ENCODE measurements around the gene ITGA8.

ITGA8 gene

DNA sequence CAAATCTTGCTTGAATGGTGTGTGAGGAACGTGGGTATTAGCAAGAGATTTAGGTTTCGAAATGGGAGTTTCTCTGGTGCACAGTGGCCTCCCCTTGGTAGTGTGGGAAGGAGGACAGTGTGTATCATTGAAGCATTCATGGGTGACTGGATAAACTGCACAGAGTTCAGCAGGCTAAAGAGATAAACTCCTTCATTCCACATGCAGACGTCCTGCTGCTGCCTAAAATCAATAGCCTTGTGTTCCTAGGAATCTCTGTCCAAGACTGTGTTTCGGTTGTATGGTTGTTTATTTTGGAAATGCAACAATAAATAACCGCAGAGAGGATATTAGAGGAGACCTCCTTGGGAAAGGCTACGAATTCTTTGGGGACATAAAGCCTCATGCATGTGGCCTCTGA is 247.7 kb downstream of the ITGA8 start:
- no peak overlapping the region for H3K27ac ChIP-seq
- DNase-seq (ENCODE audit: low spot score), result no peak
- POLR2A ChIA-PET (ENCODE audit: low non-redundant PET), result no interaction called here
- CTCF ChIA-PET, result no interaction called here
- TF ChIP-seq, protein P1, sequence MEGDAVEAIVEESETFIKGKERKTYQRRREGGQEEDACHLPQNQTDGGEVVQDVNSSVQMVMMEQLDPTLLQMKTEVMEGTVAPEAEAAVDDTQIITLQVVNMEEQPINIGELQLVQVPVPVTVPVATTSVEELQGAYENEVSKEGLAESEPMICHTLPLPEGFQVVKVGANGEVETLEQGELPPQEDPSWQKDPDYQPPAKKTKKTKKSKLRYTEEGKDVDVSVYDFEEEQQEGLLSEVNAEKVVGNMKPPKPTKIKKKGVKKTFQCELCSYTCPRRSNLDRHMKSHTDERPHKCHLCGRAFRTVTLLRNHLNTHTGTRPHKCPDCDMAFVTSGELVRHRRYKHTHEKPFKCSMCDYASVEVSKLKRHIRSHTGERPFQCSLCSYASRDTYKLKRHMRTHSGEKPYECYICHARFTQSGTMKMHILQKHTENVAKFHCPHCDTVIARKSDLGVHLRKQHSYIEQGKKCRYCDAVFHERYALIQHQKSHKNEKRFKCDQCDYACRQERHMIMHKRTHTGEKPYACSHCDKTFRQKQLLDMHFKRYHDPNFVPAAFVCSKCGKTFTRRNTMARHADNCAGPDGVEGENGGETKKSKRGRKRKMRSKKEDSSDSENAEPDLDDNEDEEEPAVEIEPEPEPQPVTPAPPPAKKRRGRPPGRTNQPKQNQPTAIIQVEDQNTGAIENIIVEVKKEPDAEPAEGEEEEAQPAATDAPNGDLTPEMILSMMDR (conservative IDR thresholded peaks at IDR 0.05; ENCODE audit: low read depth), result no peak

GRCh38 chr10:15469111-15469510 is 250.6 kb downstream of the ITGA8 start:
- ChIA-PET POLR2A (ENCODE audit: low non-redundant PET) (no interaction called here), CTCF (no interaction called here)
- H3K27ac ChIP-seq, result no peak overlapping the region
- DNase-seq (ENCODE audit: low spot score), result no peak
- TF ChIP-seq, protein P1 (conservative IDR thresholded peaks at IDR 0.05; ENCODE audit: low read depth), result no peak

DNA sequence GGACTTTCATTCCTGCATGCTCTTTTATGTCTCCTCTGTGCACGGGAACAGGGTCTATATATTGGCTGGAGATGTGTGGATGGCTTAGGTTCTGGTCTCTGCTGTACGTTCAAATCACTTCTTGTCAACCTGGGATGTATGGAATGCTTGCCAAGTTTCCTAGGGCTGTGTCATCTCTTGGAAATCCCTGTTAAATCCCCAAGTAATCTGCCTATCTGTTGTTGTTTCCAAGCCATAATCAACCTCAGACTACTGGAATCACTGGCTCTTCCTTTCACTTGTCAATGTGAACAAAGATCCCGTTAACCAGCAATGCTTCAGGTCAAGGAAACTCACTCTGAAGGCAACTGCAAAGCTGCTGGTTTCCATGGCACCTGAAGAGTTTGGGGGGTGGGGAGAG is 255.3 kb downstream of the ITGA8 start:
- no peak for DNase-seq (ENCODE audit: low spot score)
- H3K27ac ChIP-seq, result no peak overlapping the region
- POLR2A ChIA-PET (ENCODE audit: low non-redundant PET), result no interaction called here
- TF ChIP-seq, protein P1 (conservative IDR thresholded peaks at IDR 0.05; ENCODE audit: low read depth), result no peak
- CTCF ChIA-PET, result no interaction called here
